Activated CD4-positive, alpha-beta T cell treated with anti-CD3 and anti-CD28 coated beads, Interleukin-2, amount 50 U/mL, for 1 hour (primary cell): ENCODE data around the gene EIF4EBP2.

Experiments
- DNase-seq: peaks from one replicate; pipeline ENCODE4 v3.0.0-alpha.2; 2020

The EIF4EBP2 gene

DNA sequence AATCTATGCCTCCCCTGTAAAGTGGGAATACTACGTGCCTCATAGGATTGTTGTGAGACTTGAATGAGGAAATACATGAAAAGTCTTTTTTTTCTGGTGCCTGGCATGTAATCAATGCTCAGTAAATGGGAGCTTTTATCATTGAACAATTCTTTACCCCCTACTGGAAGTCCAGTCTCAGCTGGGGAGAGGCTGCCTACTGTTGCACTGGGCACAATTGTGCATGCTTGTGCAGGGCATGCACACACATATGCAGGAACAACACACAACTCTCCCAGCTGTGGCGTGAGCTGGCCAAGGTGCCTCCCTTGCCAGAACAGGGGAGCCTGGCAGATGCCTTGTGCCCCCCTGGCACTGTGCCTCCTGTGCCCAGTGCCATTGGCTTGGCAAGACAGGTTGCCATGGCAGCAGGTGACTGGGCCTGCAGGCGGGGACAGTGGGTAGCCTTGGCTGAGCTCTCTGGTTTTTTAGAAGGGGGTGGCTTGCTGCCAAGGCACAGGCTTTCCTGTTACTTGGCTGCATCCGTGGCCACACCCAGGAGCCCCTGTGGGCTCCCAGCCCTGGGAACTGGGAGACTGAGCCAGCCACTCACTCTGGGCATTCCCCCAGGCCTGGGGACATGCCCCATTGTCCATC lies 58.5 kb downstream of the EIF4EBP2 start:
- no peak for DNase-seq

DNA sequence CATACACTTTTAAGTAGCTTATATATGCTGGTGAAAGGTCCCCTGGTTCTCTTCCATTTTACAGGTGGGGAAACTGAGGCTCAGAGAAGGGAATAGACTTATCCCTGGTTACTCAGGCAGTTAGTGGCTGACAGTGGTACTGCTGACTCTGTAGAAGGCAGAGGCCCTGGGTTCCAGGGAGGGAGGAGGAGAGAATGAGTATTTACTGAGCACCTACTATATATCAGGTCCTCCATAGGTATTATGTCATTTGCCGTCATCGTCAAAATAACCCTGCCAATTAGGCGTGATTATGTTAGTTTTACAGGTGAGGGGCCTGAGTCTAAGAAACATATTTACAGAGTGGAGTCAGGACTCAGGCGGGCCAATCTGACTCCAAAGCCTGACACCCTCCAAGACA lies 61.3 kb downstream of the EIF4EBP2 start:
- DNase-seq = no peak

DNA sequence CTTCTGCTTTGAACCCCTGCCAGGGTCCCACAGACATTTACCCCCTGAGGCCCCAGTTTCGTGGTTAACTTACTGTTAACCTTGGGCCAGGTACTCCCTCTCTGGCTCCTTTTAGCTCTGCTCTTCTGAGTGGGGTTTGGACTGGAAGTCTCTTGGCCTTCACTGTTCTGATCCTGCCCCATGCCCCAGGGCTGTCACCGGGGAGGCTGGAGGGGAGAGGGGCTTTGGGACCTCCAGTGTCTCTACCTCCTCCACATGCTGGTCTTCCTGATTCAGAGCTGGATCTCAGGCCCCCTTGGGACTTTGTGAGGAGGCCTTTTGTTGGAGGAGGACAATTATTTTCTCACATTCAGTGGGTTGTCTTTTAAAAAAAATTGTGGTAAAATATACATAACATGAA lies 61.9 kb downstream of the EIF4EBP2 start:
- DNase-seq = no peak

DNA sequence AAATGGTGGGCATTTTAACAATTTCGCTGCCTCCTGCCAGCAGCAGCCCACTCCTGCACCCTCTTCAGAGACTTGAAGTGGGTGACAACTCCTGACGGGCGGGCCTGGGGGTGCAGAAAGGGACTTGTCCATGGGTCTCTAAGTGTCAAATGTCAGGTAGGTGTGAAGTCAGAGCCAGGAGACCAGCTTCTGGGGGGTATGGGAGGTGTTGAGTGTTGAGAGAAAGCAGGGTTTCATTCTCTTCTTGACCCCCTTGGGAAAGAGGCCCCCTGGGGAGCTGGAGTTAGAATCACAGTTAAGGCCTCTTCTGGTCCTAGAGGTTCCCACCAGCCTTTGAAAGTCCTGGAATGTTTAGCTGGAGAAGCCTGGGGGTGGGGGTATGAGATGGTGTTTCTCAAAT lies 63.0 kb downstream of the EIF4EBP2 start:
- no peak for DNase-seq

DNA sequence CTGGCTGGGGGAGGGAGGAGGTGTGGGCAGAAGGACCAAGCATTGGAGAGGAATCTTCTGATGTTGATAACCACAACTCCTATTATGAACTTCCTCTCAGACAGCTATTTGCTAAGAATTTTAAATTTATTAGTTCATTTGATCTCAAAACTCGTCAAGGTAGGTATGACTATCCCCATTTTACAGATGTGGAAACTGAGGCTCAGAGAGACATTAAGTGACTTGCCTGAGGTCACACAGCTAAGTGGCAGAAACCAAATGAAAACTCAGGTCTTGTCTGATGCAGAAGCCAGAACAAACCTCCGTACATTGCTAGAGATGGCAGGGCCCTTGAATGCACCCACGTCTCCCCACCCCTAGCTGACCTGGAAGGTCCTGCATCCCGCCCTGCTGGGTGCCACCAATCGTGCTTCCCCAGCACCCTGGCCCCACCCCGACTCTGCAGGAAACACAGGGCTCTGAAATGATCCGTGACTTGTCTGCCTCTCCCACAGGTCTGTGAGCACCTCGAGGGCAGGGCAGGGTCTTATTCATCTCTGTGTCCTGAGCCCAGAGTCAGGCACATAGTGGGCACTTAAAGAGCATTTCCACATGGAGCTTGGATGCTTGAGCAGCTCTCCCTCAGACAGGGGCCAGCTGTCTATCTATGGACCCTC lies 69.0 kb downstream of the EIF4EBP2 start:
- DNase-seq = no peak

DNA sequence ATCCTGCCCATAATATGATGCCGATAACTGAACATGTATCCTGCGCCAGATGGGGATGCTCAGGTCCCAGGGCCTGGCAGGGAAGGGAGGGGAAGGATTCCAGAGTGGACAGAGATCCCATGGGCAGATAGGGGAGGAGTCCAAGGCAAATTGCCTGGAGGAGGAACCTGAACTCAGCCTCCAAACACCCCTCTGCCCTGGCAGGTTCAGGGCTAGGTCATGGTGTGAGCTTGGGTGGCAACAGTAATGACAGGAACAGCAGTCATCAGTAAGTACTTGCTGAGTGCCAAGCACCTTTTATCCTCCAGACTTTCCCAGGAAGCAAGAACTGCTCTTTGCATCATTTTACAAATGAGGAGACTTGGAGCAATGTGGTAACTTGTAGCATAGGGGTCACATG lies 70.8 kb downstream of the EIF4EBP2 start:
- no peak for DNase-seq

DNA sequence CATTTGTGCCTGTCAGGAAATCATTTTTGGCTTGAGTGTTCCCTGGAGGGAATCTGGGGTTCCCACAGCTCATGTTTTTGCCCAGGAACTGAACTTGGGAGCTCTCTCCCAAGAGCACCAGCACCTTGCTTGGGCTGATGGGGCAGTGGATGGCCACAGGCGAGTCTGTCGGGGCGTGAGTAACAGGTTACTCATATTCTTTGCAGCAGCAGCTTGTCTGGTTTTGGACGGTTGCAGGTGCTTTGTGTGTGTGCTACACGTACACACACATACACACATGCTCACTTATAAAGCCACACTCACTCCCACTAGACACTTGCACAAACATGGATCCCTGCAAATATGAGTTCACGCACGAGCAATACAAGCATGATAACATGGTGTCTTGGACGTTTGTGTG lies 71.7 kb downstream of the EIF4EBP2 start:
- DNase-seq = no peak

DNA sequence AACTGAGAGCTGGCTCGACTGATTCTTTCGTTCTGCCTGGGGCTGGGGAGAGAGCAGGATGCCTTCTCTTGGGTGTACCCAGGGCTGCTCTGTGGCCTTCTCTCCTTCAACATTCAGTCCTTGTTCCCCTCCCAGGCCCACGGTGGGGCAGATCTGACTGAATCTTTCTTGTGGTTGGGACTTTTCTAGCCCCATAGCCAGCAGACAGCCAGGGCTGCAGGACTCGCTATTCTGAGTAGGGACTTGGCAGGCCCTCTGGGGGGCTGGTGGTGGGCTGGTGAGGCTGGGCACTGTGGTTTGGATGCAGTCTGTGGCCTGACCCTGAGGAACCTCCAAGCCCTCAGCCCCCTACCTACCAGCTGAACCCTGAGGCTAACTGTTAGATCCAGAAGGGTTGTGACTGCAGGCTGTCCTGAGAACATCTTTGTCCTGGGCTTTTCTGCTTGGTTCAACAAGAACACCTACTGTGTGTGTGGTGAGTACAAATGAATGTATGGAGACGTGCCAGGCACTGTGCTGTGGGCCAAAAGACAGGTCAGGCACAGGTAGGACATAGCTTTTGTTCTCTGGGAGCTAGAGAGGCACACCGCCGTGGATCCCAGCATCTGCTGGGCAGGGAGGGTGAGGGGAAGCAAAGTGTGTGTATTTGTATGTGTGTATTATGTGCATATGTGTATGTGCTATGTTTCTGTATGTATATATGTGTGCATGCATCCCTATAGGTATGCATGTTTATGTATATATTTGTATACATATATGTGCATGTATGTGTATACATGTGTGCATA lies 72.5 kb downstream of the EIF4EBP2 start:
- no peak for DNase-seq

DNA sequence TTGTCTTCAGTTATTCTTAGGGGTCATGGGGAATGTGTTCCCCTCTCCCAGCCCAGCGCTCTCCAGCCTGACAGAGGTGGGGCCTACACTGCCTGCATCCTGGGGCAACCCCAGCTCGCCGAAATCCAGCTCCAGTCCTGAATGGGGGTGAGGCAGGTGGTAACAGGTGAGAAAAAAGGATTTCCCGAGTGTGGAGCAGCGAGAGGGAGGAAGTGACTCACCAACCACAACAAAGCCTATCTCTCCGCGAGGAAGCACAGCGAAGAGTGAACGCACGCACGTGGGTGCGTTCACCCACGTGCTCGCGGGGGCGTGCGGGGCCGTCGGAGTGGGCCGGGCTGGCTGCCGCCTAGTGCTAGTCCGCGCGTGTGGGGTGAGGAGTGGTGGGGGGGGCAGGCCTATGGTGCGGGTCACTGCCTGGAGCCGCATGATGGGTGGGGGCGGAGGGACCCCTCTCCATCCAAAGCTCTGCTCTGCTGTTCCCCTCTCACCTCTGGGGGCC lies 73.8 kb downstream of the EIF4EBP2 start:
- peak; percentile 73 for DNase-seq
